Measurements from ENCODE around the gene AMOTL2.

DNA sequence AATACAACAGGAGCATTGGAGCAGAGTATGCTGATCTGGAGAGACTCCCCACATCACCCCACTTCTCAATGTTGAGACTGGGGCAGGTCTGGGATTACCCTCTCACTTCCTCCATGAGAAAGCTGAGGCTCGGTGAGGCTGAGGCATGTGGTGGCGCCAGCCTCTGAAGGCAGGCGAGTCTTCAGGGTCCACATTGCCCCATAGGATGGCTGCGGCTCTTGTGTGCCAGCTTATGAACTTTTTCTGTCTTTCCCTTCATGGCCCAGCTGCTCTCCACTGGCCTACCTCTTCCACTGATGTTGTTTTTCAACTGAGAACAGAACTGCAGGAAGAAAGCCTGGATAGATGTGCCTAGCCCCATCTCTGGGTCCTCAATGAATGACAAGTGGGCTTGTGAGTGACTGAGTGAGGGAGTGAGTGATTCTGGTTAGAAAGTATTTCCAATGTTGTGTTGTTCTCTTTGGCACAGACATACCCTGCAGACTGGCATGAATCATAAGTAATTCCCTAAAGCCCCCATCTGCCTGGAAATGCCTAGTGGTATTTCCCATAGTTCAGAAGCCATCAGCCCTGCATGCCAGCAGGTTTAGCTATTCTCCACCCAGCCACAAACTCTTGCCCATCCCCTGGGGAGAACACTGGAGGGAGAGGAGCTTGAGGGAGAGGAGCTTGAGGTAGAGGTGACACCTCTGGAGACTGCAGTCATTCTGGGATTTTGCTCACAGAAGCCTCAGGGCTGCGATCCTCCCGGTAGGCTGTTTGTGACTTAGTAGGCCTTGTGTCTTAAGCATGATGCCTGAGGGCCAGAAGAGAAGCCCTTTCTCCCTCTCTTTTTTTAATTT is 56.9 kb downstream of the AMOTL2 start:
- TF ChIP-seq, protein P1, sequence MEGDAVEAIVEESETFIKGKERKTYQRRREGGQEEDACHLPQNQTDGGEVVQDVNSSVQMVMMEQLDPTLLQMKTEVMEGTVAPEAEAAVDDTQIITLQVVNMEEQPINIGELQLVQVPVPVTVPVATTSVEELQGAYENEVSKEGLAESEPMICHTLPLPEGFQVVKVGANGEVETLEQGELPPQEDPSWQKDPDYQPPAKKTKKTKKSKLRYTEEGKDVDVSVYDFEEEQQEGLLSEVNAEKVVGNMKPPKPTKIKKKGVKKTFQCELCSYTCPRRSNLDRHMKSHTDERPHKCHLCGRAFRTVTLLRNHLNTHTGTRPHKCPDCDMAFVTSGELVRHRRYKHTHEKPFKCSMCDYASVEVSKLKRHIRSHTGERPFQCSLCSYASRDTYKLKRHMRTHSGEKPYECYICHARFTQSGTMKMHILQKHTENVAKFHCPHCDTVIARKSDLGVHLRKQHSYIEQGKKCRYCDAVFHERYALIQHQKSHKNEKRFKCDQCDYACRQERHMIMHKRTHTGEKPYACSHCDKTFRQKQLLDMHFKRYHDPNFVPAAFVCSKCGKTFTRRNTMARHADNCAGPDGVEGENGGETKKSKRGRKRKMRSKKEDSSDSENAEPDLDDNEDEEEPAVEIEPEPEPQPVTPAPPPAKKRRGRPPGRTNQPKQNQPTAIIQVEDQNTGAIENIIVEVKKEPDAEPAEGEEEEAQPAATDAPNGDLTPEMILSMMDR (IDR thresholded peaks at IDR 0.05; ENCODE audit: insufficient read depth, low read length, poor library complexity, severe bottlenecking): no peak
- TF ChIP-seq EZH2phosphoT487 (conservative IDR thresholded peaks at IDR 0.05; ENCODE audit: low read length): no peak

All from SU-DHL-6 (cell line).